Left lung (tissue), 10 donors: ENCODE measurements around the gene CTIF. TPM values are rescaled to one million over a fixed set of nuclear protein-coding genes. Genes with fewer than 3 reads are reported as not detected.

ENCODE experiments used
- ATAC-seq: fragments of 200-7000 bp; cut with Tn5 transposase; one replicate; pipeline ENCODE4 v1.9.1; 2020; ENCODE audit warnings: moderate library complexity
- DNase-seq, 4 donors: peaks; one replicate each; pipeline ENCODE4 v3.0.0-alpha.2; 2013 to 2020
- H3K27ac ChIP-seq, 2 donors: fragments of 200-600 bp; sonication (generic) in 1 of 2; one replicate each; pipeline versions ENCODE4 v1.5.0 to v1.8.0; 2020 to 2021
- H3K27me3 ChIP-seq, 2 donors: fragments of 200-600 bp; sonication (generic) in 1 of 2; one replicate each; pipeline versions ENCODE4 v1.5.0 to v1.8.0; 2020 to 2021
- H3K36me3 ChIP-seq, 2 donors: fragments of 200-600 bp; sonication (generic) in 1 of 2; one replicate each; pipeline versions ENCODE4 v1.5.0 to v1.8.0; 2020 to 2021
- H3K4me1 ChIP-seq, 2 donors: fragments of 200-600 bp; one replicate each; pipeline ENCODE4 v1.8.0; 2021
- H3K4me3 ChIP-seq, 2 donors: fragments of 200-600 bp; sonication (generic) in 1 of 2; one replicate each; pipeline versions ENCODE4 v1.5.0 to v1.8.0; 2020 to 2021; ENCODE audit warnings: mild to moderate bottlenecking in 1 of 2
- H3K9me3 ChIP-seq, 2 donors: fragments of 200-600 bp; sonication (generic) in 1 of 2; one replicate each; pipeline versions ENCODE4 v1.5.0 to v1.8.0; 2020 to 2021
- intact Hi-C, 2 donors: fragments of 100-400 bp; cut with DNase I; formaldehyde crosslinking; loops; one replicate each; pipeline versions ENCODE4 v1.11.2 to v1.14.2; 2022
- polyA plus RNA-seq, 6 donors: library from polyadenylated mRNA; unstranded; fragments of 120-200 nt; gene quantifications; one replicate each; pipeline ENCODE4 v1.2.1, GENCODE V29; 2013; ENCODE audit not compliant: insufficient read length in 6 of 6
- total RNA-seq, 2 donors: library from RNA; stranded (reverse); fragmentation: NEBNext Ultra II Directional; extraction: Animal tissue kit (Norgen Biotek cat#: 25700); gene quantifications; one replicate each; pipeline ENCODE4 v1.2.1, GENCODE V29; 2021
- TF ChIP-seq, protein P1 (sequence below), 2 donors: fragments of 200-600 bp; sonication (generic) in 1 of 2; IDR thresholded peaks; one replicate each; pipeline versions ENCODE4 v1.5.0 to v1.8.0; 2021; ENCODE audit warnings: antibody characterized with exemption in 2 of 2
- donor health status: DM: no; HTN: yes; CAD: no.
- donor health status: DM: no; HTN: no; CAD: no.

Gene CTIF
- total and polyA plus RNA-seq, 8 donors, result 24.9 to 46.1 (median 34.9) TPM

DNA sequence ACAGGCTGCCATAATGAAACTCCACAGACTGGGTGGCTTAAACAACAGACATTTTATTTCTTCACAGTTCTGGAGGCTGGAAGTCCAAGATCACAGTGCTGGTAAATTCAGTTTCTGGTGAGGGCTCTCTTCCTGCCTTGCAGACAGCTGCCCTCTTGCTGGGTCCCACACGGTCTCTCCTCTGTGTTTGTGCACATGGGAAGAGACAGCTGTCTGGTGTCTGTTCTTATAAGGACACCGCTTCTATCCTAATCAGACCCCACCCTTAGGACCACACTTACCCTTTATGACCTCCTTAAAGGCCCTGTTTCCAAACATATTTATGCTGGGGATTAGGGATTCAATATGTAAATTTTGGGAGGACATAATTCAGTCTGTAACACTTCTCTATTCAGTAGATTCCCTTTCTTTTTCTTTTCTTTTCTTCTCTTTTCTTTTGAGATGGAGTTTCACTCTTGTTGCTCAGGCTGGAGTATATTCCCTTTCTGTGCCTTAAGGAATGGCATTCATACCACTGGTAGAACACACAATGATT, 18.9 kb downstream of the CTIF start:
- intact Hi-C loops, result no loop called here
- no peak for DNase-seq
- no peaks in the 10 kb centered on the region for H3K36me3 ChIP-seq
- no peak for ATAC-seq
- no peak overlapping the region for H3K27ac ChIP-seq
- peaks cover 1 to 3% of the 10 kb centered on the region in 2 donors for H3K4me1 ChIP-seq
- H3K4me3 ChIP-seq, result no peak overlapping the region
- H3K9me3 ChIP-seq, result peaks cover 0 to 9% of the 10 kb centered on the region in 2 donors
- no peaks in the 10 kb centered on the region for H3K27me3 ChIP-seq
- TF ChIP-seq, protein P1, sequence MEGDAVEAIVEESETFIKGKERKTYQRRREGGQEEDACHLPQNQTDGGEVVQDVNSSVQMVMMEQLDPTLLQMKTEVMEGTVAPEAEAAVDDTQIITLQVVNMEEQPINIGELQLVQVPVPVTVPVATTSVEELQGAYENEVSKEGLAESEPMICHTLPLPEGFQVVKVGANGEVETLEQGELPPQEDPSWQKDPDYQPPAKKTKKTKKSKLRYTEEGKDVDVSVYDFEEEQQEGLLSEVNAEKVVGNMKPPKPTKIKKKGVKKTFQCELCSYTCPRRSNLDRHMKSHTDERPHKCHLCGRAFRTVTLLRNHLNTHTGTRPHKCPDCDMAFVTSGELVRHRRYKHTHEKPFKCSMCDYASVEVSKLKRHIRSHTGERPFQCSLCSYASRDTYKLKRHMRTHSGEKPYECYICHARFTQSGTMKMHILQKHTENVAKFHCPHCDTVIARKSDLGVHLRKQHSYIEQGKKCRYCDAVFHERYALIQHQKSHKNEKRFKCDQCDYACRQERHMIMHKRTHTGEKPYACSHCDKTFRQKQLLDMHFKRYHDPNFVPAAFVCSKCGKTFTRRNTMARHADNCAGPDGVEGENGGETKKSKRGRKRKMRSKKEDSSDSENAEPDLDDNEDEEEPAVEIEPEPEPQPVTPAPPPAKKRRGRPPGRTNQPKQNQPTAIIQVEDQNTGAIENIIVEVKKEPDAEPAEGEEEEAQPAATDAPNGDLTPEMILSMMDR (IDR thresholded peaks at IDR 0.05), result no peak

DNA sequence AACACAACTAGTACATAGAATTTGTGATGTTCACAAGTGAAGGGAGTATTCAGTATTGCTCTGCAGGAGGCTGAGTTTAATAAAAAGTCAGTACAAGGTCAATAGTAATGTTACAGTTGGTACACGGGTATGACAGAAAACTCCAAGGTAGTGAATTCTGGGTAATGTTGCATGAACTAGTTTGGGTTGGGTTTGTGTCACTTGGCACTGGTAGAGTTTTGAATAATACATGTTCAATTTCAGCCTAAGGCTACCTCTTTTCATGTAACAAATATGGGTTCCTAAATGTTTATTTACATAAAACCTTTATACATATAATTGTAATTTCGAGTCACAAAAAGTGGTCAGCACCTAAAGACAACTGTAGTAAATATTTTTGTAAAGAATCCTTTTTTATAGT, 19.4 kb downstream of the CTIF start:
- Histone ChIP-seq H3K9me3 (peaks cover 0 to 9% of the 10 kb centered on the region in 2 donors), H3K4me1 (peaks cover 6 to 7% of the 10 kb centered on the region in 2 donors), H3K27me3 (no peaks in the 10 kb centered on the region), H3K4me3 (no peak overlapping the region), H3K27ac (no peak overlapping the region), H3K36me3 (no peaks in the 10 kb centered on the region)
- intact Hi-C loops, result no loop called here
- DNase-seq, result no peak
- ATAC-seq, result no peak
- TF ChIP-seq, protein P1 (IDR thresholded peaks at IDR 0.05), result no peak

DNA sequence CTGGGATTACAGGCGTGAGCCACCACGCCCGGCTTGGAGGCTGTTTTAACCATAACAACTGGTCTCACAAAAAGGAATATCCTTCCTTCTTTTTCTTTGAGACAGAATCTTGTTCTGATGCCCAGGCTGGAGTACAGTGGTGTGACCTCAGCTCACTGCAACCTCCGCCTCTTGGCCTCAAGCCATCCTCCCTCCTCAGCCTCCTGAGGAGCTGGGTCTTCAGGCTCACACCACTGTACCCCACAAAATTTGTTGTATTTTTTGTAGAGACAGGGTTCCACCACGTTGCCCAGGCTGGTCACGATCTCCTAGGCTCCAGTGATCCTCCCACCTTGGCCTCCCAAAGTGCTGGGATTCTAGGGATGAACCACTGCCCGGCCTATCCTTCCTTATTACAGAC, 21.7 kb downstream of the CTIF start:
- H3K4me3 ChIP-seq, result no peak overlapping the region
- H3K9me3 ChIP-seq, result peaks cover 0 to 9% of the 10 kb centered on the region in 2 donors
- DNase-seq (no peak), ATAC-seq (no peak)
- H3K27ac ChIP-seq, result no peak overlapping the region
- intact Hi-C loops, result no loop called here
- TF ChIP-seq, protein P1 (IDR thresholded peaks at IDR 0.05), result no peak
- H3K27me3 ChIP-seq, result no peaks in the 10 kb centered on the region
- H3K4me1 ChIP-seq, result peaks cover 7 to 20% of the 10 kb centered on the region in 2 donors
- H3K36me3 ChIP-seq, result no peaks in the 10 kb centered on the region

DNA sequence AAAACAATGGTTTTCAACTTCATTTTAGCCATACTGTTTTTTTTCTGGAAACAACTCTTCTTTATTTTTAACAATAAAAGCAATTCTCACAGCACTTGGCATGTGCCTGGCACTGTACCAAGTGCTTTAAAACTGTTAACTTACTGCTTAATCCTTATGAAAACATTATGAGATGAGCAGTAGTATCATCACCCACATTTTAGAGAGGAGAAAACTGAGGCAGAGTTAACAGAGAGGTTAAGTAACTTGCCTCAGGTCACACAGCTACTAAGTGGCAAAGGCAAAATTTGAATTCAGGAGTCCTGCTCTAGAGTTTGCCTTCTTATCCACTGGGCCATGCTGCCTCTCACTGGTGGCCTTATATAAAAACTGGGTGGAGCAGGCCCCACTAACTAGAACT, 23.2 kb downstream of the CTIF start:
- DNase-seq (no peak), ATAC-seq (no peak)
- Histone ChIP-seq H3K27ac (no peak overlapping the region), H3K27me3 (no peaks in the 10 kb centered on the region), H3K4me1 (peaks cover 7 to 20% of the 10 kb centered on the region in 2 donors), H3K9me3 (peaks cover 0 to 9% of the 10 kb centered on the region in 2 donors), H3K4me3 (no peak overlapping the region), H3K36me3 (no peaks in the 10 kb centered on the region)
- TF ChIP-seq, protein P1 (IDR thresholded peaks at IDR 0.05), result no peak
- intact Hi-C loops, result no loop called here

DNA sequence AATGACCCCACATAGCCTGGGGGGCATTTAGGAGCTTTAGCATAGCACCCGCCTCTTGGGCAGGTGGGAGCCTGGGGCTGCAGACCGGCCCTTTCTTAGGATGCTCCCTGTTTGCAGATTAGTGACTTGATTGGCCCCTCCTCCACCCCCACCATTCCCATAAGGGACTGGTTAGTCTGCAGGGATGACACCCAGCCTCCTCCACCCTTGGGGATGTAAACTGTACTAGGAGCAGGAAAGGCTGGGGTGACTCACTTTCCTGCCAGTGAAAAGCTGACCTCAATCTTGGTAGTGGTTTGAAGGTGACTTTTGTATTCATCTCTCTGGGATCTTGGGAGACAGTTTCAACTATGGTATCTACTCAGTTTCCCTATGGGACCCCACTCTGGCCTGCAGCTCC, 24.2 kb downstream of the CTIF start:
- H3K4me1 ChIP-seq, result peaks cover 7 to 20% of the 10 kb centered on the region in 2 donors
- peaks cover 0 to 9% of the 10 kb centered on the region in 2 donors for H3K9me3 ChIP-seq
- ATAC-seq (peak; percentile 49), DNase-seq (no peak)
- H3K27ac ChIP-seq, result no peak overlapping the region
- H3K4me3 ChIP-seq, result no peak overlapping the region
- no peaks in the 10 kb centered on the region for H3K27me3 ChIP-seq
- H3K36me3 ChIP-seq, result no peaks in the 10 kb centered on the region
- TF ChIP-seq, protein P1 (IDR thresholded peaks at IDR 0.05), result no peak
- intact Hi-C loops, result no loop called here
